ENCODE results near the gene CHURC1. TPM values are rescaled to one million over a fixed set of nuclear protein-coding genes. Genes with fewer than 3 reads are reported as not detected.

The CHURC1 gene
- total and polyA plus RNA-seq, 2 of the 13 experiments (the other 11 are each of a cell fraction or from before 2014, with no cell fraction given) = 41.1 to 74.4 TPM

DNA sequence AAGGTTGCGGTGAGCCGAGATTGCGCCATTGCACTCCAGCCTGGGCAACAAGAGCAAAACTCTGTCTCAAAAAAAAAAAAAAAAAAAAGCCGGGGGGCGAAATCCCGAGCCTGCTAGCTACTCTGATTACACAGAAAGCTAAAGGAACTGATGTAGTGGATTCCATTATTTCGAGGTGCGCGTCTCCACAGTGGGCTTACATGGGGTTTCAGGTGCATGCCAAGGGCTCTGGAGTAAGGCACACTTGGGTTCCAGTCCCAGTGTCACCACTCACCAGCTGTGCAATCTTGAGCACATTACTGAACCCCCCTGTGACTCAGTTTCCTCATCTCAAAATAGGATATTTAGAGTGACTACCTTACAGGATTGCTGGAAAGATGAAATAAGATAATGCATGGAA lies 59.6 kb downstream of the CHURC1 start:
- no peak for DNase-seq (ENCODE audit: low spot score)
- 71% methylated on average over 9 of the region's 9 CpGs for WGBS (ENCODE audit: low lambda C conversion rate)
- ChIA-PET CTCF (ENCODE audit: low intra/inter-chr PET ratio, low total read pairs) (no interaction called here), POLR2A (interaction anchor here (0.7 to 2.6 kb wide), 4 partner anchors 13 to 34 kb away, joined by 3 to 11 read pairs (median 7); partner anchors contain the start of genes FNTB and GPX2)
- Histone ChIP-seq H4K20me1 (ENCODE audit: insufficient read depth, low read length) (no peaks in the 10 kb centered on the region), H2AFZ (ENCODE audit: low read length) (no peak overlapping the region), H3K79me2 (ENCODE audit: insufficient read depth, low read length) (no peaks in the 10 kb centered on the region), H3K27me3 (ENCODE audit: control insufficient read depth in 1 of 2, insufficient read depth in 2 of 2, low read length in 2 of 2) (no peaks in the 10 kb centered on the region; a peak in 1 of 5 replicates), H3K27ac (ENCODE audit: extremely low read length, insufficient read depth, low read length) (no peak overlapping the region), H3K36me3 (replicated peaks in 1 of 2; ENCODE audit: control insufficient read depth in 1 of 2, insufficient read depth in 2 of 2, low read length in 2 of 2) (no peaks in the 10 kb centered on the region), H3K9me3 (ENCODE audit: low read length) (no peaks in the 10 kb centered on the region), H3K9ac (ENCODE audit: insufficient read depth, low read depth, low read length) (no peak overlapping the region), H3K4me1 (ENCODE audit: insufficient read depth, low read length) (peaks cover 39% of the 10 kb centered on the region), H3K4me2 (ENCODE audit: low read depth, low read length) (no peak overlapping the region), H3K4me3 (replicated peaks in 1 of 3; ENCODE audit: insufficient read depth in 1 of 3, low read depth in 2 of 3, low read length in 3 of 3) (no peak overlapping the region)
- in situ Hi-C loops (cut with HindIII; ENCODE audit: extremely low pct_ligation_motif_present, low pct_unique_long_range_greater_than_20kb) (no loop called here), intact Hi-C loops (cut with micrococcal nuclease; ENCODE audit: unreplicated experiment) (no loop called here)
- FAIRE-seq = no peak
- ATAC-seq = no peak
- no TSS peak for BruUV-seq (replicated peaks)
- no peak for TF ChIP-seq GABPA (IDR thresholded peaks at IDR 0.05; ENCODE audit: low read depth, low read length)
- TF ChIP-seq GABPA (CRISPR knock-in tag; IDR thresholded peaks at IDR 0.05; ENCODE audit: low read depth) = no peak
- TF ChIP-seq FOXJ3 (CRISPR knock-in tag; IDR thresholded peaks at IDR 0.05; ENCODE audit: borderline replicate concordance) = no peak
- no peak for TF ChIP-seq ZBTB3 (CRISPR knock-in tag; IDR thresholded peaks at IDR 0.05; ENCODE audit: borderline replicate concordance, low read depth)
- no peak for TF ChIP-seq ZBTB44 (CRISPR knock-in tag; IDR thresholded peaks at IDR 0.05)
- no peak for TF ChIP-seq E2F5 (CRISPR knock-in tag; conservative IDR thresholded peaks at IDR 0.05)
- no peak for TF ChIP-seq ADNP (CRISPR knock-in tag; IDR thresholded peaks at IDR 0.05)
- TF ChIP-seq SRSF9 (IDR thresholded peaks at IDR 0.05; ENCODE audit: borderline replicate concordance, insufficient read depth, low read depth, low read length, poor library complexity, severe bottlenecking) = no peak
- TF ChIP-seq ZNF337 (CRISPR knock-in tag; IDR thresholded peaks at IDR 0.05; ENCODE audit: borderline replicate concordance, low read depth) = no peak
- no peak for TF ChIP-seq SMARCE1 (IDR thresholded peaks at IDR 0.05; ENCODE audit: borderline replicate concordance)
- TF ChIP-seq, protein P1, sequence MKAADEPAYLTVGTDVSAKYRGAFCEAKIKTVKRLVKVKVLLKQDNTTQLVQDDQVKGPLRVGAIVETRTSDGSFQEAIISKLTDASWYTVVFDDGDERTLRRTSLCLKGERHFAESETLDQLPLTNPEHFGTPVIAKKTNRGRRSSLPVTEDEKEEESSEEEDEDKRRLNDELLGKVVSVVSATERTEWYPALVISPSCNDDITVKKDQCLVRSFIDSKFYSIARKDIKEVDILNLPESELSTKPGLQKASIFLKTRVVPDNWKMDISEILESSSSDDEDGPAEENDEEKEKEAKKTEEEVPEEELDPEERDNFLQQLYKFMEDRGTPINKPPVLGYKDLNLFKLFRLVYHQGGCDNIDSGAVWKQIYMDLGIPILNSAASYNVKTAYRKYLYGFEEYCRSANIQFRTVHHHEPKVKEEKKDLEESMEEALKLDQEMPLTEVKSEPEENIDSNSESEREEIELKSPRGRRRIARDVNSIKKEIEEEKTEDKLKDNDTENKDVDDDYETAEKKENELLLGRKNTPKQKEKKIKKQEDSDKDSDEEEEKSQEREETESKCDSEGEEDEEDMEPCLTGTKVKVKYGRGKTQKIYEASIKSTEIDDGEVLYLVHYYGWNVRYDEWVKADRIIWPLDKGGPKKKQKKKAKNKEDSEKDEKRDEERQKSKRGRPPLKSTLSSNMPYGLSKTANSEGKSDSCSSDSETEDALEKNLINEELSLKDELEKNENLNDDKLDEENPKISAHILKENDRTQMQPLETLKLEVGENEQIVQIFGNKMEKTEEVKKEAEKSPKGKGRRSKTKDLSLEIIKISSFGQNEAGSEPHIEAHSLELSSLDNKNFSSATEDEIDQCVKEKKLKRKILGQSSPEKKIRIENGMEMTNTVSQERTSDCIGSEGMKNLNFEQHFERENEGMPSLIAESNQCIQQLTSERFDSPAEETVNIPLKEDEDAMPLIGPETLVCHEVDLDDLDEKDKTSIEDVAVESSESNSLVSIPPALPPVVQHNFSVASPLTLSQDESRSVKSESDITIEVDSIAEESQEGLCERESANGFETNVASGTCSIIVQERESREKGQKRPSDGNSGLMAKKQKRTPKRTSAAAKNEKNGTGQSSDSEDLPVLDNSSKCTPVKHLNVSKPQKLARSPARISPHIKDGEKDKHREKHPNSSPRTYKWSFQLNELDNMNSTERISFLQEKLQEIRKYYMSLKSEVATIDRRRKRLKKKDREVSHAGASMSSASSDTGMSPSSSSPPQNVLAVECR (CRISPR knock-in tag; IDR thresholded peaks at IDR 0.05; ENCODE audit: borderline replicate concordance) = no peak
- no peak for TF ChIP-seq MEIS1 (CRISPR knock-in tag; IDR thresholded peaks at IDR 0.05; ENCODE audit: borderline replicate concordance)
- no peak for TF ChIP-seq MEIS2 (CRISPR knock-in tag; IDR thresholded peaks at IDR 0.05)
- TF ChIP-seq ZNF160 (CRISPR knock-in tag; IDR thresholded peaks at IDR 0.05) = no peak
- TF ChIP-seq, protein P2, sequence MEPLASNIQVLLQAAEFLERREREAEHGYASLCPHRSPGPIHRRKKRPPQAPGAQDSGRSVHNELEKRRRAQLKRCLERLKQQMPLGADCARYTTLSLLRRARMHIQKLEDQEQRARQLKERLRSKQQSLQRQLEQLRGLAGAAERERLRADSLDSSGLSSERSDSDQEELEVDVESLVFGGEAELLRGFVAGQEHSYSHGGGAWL (CRISPR knock-in tag; IDR thresholded peaks at IDR 0.05) = no peak
